ENCODE results near the gene PABPC1L.

The PABPC1L gene

GRCh38 chr20:44966030-44966961 is 56.4 kb downstream of the PABPC1L start, which contains the start of gene STK4:
STK4 (plus strand) TSS chr20:44966512; CDS start chr20:44966569, 57 bp downstream.
- peak; percentile 92 for DNase-seq (ENCODE audit: low spot score)

GRCh38 chr20:44967207-44967807 is 57.4 kb downstream of the PABPC1L start:
- no peak for DNase-seq (ENCODE audit: low spot score)

- no peak for DNase-seq (ENCODE audit: low spot score)
Observed at GRCh38 chr20:44969300-44969894, 59.5 kb downstream of the PABPC1L start.

GRCh38 chr20:44970243-44970757 is 60.4 kb downstream of the PABPC1L start:
- DNase-seq (ENCODE audit: low spot score): no peak

GRCh38 chr20:44973053-44973452 is 63.2 kb downstream of the PABPC1L start:
- no peak for DNase-seq (ENCODE audit: low spot score)

- no peak for DNase-seq (ENCODE audit: low spot score)
Observed at GRCh38 chr20:44976698-44977097, 66.8 kb downstream of the PABPC1L start.

- DNase-seq (ENCODE audit: low spot score): peak; percentile 59
Observed at GRCh38 chr20:44979090-44979621, 69.3 kb downstream of the PABPC1L start.

GRCh38 chr20:44981736-44982406 is 72.0 kb downstream of the PABPC1L start:
- no peak for DNase-seq (ENCODE audit: low spot score)

GRCh38 chr20:44983093-44983674 is 73.3 kb downstream of the PABPC1L start:
- no peak for DNase-seq (ENCODE audit: low spot score)

GRCh38 chr20:44988631-44989171 is 78.8 kb downstream of the PABPC1L start:
- DNase-seq (ENCODE audit: low spot score): no peak
